ENCODE data around the gene RPL10A.
"Not testable (repeated sequence)": the region's sequence is repeated elsewhere in the genome, so short reads cannot be mapped to it uniquely, and the experiment has no call there.

The RPL10A gene

GRCh38 chr6:35468181-35468979 is at the start of gene RPL10A:
Gene RPL10A, plus strand, starts transcription at chr6:35468401. Its CDS starts 34 bp downstream, at chr6:35468435.
- DNase-seq (ENCODE audit: low read depth in 2 of 2): peak; percentile 89 to 94

GRCh38 chr6:35419417-35419816 is 48.8 kb upstream of the RPL10A start:
- DNase-seq (ENCODE audit: low read depth in 2 of 2): no peak

GRCh38 chr6:35419961-35420360 is 48.2 kb upstream of the RPL10A start:
- no peak for DNase-seq (ENCODE audit: low read depth in 2 of 2)

GRCh38 chr6:35425284-35425683 is 42.9 kb upstream of the RPL10A start:
- DNase-seq (ENCODE audit: low read depth in 2 of 2): no peak

- no peak for DNase-seq (ENCODE audit: low read depth in 2 of 2)
These were observed 42.1 kb upstream of the RPL10A start for GRCh38 chr6:35426074-35426473.

- DNase-seq (ENCODE audit: low read depth in 2 of 2): no peak
These were observed 40.8 kb upstream of the RPL10A start for GRCh38 chr6:35427435-35427834.

GRCh38 chr6:35427851-35428321 is 40.3 kb upstream of the RPL10A start:
- no peak for DNase-seq (ENCODE audit: low read depth in 2 of 2)

DNA sequence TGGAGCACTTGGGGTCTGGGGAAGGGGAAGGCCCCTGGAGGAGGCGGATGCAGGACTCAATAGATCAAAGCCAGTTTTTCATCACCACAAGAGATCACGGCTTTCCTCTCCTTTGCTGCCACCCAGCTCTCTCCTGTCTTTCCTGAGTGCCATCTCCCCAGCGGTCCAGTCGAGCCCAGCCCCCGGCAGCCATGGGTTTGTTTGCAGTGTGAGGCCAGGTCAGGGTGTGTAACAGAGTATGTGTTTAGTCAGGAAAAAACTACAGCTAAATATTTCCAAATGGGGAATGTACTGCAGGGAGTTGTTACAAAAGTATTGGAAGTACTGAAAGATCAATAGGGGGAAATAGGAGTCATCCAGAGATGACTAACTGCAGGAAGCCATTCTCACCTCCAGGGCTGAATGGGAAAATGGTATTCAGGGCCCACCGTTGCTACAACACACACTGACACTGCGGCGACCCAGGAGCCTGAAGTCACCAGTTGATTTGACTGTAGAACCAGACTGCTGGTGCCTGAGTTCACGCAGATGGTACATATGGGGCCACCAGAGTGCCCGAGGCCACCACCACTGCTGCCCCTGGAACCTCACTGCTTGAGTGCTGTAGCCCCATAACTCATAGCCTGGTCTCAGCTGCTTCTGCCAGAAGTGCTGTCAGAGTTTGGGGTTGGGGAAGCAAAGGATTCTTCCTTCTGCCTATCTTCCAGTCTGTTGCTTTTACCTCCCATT is 39.6 kb upstream of the RPL10A start:
- DNase-seq (ENCODE audit: low read depth in 2 of 2): no peak

DNA sequence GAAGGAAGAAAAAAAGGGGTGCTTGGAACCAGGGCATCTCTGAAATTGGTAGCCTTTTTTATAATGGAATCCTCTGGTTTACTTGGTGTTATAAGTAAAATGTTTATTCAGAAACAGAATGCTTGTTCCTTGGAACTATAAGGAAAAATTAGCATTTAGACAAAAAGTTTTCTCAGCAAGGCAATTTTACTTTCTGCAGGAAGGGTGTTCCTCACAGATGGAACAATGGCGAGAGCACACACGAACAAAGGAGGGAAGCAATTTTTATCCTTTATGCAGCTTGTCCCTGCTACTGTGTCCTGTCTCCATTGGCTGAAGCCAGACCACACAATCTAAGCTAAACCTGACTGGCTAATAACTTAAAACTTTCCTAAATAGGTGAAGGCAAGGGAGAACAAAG is 38.7 kb upstream of the RPL10A start:
- DNase-seq (ENCODE audit: low read depth in 2 of 2): no peak

DNA sequence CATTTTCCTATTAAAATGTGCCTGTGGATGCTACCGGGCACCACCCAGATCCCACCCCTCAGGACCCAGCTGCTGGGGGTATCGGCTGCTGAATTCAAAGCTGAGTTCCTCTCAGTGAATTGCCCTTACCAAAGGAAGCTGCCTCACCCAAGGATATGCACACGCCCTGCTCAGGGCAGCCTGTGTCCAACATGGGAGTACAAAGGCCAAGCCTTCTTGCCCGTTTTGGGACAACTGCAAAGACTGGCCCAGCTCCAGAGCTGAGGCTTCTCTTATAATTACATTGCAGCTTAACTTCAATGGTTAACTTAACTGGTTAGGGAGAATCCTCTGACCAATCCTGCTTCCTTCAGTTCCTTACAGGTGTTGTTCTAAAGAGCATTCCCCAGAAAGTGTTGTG is 35.9 kb upstream of the RPL10A start:
- no peak for DNase-seq (ENCODE audit: low read depth in 2 of 2)

DNA sequence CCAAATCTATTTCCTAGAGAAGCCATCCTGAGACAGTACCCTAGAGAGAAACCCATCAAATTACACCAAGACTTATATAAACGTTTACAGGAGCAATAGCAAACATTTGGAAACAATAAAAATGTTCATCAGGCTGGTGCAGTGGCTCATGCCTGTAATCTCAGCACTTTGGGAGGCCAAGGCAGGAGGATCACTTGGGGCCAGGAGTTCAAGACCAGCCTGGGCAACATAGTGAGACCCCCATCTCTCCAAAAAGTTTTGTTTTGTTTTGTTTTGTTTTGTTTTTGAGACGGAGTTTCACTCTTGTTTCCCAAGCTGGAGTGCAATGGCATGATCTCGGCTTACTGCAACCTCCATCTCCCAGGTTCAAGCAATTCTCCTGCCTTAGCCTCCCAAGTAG is 35.5 kb upstream of the RPL10A start:
- DNase-seq (ENCODE audit: low read depth in 2 of 2): not testable (repeated sequence)

DNA sequence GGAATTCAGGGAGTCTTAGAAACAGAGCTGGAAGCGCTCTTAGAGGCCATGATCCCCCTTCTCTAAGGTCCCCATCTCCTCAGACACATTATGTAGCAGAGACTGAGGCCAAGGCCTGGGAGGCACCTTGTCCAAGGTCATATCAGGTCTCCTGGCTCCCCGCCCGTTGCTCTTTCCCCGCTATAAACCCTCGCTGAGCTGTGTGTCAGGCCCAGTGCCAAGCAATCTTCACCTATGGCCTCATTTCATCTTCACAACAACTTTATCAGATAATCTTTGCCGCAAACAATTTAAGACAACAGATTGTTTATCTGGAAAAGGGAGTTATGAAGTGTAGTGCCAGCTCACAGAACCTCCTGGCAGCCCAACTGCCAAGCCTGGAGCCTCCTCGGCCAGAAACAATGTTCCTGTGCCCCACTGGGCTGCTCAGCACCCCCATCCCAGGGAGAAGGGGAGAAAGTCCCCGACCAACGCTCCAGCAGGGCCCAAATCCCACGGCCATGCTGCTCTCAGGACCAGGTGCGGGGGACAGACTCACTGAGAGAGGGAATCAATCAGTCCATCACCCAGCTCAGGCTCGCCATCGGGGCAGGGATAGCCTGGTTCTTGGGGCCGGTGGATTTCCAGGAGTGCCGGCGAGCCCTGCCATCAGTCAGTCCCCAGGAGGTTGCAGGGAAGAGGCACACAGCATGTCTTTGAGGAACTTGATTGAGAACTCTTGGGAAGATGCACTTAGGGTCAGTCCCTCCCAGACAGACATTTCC is 32.9 kb upstream of the RPL10A start:
- DNase-seq (ENCODE audit: low read depth in 2 of 2): no peak

DNA sequence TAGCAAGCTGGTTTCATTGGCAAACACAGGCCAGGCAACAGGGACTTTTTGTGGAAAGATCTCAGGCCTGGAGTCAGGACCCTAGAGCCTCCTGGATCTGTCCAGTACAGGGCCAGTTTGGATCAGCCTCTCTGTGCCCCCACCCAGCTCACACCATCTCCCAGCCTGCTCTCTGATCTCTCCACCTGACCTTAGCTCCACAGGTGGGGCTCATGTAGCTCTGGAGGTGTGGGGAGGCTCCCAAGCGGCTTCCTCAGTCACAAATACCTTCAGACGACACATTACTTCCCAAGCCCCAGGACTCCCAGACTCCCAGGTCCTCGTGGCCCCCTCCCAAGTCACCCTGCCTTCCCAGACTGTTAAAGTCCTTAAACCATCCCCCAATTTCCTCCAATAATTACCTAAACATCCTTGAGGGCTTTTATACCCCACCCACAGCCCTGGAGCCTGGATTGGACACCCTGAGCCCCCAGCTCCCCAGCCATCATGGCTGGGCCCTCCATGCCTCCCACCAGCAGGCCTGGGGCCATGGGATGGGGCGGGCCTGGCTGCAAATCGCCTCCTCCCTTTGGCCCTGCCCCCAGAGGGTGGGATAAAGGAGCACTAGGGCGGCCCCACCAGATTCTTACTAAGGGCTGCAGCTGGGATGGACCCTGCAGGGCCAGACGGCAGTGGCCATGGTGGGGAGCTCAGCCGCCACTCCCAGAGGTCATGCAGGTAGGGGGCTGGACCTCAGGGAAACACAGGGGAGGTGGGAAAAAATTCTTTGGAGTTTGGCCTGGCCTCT is 31.9 kb upstream of the RPL10A start:
- DNase-seq (ENCODE audit: low read depth in 2 of 2): no peak

- not testable (repeated sequence) for DNase-seq (ENCODE audit: low read depth in 2 of 2)
These were observed 29.7 kb upstream of the RPL10A start for GRCh38 chr6:35438378-35439065.

DNA sequence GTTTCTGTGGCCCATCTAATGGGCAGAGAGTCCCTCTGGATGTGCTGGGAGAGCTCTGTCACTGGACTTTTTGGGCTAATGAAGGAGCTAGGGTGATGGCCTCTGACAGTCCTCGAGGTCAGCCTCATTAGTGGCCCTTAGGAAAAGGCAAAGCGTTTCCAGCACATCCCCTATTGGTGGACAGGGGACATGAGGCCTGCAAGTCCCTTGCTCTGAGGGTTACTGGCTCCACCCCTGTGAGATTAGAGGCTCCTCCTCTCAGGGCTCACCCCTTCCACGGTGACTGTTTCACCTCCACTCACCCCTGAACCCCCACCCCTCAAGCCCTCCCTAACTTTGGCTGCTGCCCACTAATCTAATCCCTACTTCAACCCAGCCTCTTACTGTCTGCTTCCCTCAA is 28.9 kb upstream of the RPL10A start:
- no peak for DNase-seq (ENCODE audit: low read depth in 2 of 2)

DNA sequence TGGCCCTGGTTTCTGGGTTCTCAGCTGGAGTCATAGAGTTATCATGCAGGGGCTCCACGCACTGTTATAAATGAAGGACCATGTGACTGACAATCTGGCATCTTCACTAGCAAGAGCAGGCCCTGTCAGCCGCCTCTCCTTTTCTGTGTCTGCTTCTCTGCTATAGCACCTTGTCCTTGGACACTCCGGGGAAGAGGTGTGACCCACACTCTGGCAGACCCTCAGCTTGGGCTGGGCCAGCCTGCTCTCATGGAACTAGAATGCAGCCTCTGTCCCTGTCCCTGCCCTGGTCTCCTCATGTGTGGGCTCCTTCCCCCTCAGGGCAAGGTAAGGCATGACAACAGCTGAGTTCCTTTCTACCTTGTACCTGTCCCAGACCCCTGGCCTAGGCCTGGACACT is 27.0 kb upstream of the RPL10A start:
- no peak for DNase-seq (ENCODE audit: low read depth in 2 of 2)

DNA sequence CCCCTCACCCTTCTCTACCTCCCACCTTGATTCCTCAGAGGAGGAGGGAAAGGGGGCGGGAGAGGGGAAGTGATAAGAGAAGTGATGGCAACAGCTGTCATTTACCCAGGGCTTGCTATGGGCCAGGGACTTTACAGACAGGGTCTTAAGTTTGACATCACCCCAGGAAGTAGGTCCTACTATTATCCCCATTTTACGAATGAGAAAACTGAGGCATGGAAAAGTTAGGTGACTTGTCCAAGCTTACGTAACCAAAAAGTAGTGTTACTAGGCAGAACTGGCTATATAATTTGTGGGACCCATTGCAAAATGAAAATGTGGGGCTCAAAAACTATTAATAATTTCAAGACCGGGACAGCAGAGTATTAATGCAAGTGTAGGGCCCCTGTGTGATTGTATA is 26.6 kb upstream of the RPL10A start:
- no peak for DNase-seq (ENCODE audit: low read depth in 2 of 2)

DNA sequence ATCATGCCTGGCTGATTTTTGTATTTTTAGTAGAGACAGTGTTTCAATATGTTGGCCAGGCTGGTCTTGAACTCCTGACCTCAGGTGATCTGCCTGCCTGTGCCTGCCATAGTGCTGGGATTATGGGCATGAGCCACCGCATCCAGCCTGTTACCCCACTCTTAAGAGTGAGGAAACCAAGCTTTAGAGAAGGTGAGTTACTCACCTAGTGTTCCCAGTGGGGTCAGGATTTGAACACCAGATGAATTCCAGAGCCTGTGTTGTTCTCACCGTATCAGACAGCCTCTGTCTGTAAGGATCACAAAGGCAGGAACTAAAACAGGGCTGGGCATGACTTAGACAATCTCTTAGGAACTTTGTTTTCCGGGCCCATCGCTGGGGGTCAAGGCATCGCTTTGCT is 25.5 kb upstream of the RPL10A start:
- DNase-seq (ENCODE audit: low read depth in 2 of 2): no peak

GRCh38 chr6:35443341-35444030 is 24.7 kb upstream of the RPL10A start:
- DNase-seq (ENCODE audit: low read depth in 2 of 2): no peak

- DNase-seq (ENCODE audit: low read depth in 2 of 2): no peak
These were observed 22.5 kb upstream of the RPL10A start for GRCh38 chr6:35445691-35446090.
